GM21390 (cell line): ENCODE measurements around the gene SGSM2.
A peak's percentile ranks its signal among the peaks of the same experiment; 100 is the strongest.

Experiments used
- ATAC-seq: cut with Tn5 transposase; IDR thresholded peaks from one replicate; pipeline ENCODE4 v1.9.1; 2021; ENCODE audit not compliant: unreplicated experiment

Gene SGSM2

DNA sequence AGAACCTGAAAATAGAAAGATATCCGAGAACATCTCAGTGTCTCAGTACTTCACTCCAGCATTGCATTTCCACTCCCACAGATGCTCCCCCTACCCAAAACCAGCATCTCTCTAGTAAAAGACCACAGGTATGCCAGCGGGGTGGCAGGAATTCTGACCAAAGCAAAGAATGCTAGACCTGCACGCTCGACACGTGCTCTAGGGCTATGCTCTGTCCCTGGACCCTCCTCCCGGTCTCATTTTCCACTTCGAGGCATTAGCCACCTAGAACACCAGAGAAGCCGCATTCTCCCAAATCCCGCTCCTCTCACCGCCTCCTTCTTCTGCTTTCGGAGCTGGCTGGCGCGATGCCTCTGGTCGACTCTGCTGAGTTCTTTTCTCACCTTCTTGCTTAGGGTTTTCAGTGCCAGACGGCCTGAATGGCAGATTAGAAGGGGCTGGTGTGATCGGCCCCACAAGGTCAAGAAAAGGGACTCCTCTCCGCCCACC lies 1.5 kb upstream of the SGSM2 start:
- ATAC-seq, result no peak

DNA sequence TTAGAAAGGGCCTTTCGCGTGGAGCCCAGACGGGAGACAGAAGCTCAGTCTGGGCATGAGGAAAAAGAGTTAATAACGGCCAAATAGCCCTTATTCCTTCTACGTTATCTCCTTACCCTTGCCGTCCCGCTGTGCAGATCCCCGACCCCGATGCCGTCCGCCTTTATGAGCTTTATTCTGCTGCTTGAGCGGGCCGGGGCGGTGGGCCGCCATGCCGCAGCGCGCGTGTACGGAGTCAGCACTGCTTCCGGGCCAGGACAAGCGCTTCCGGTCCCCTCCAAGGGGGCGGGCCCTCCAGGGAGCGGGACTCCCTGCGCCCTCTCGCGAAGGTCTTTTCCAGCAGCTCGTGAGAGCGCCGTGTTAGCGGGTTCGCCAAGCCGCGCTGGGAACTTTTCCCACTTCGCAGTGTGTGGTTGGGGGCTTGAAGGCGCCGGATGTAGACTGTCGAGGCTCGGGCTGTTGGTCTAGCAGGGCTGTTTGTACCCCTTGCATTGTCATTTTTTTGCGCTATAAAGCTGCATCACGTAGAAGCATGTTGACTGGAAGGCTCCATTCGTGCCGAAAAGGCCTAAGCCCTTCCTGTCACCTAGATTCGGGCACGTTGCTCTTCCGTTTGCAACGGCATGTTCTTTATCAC lies 968 bp upstream of the SGSM2 start, which contains the start of gene TSR1:
Gene TSR1, minus strand, starts transcription at position 243 of the 637 bp plus-strand sequence. Its CDS starts 30 bp downstream, at position 213.
- ATAC-seq, result peak; percentile 86

DNA sequence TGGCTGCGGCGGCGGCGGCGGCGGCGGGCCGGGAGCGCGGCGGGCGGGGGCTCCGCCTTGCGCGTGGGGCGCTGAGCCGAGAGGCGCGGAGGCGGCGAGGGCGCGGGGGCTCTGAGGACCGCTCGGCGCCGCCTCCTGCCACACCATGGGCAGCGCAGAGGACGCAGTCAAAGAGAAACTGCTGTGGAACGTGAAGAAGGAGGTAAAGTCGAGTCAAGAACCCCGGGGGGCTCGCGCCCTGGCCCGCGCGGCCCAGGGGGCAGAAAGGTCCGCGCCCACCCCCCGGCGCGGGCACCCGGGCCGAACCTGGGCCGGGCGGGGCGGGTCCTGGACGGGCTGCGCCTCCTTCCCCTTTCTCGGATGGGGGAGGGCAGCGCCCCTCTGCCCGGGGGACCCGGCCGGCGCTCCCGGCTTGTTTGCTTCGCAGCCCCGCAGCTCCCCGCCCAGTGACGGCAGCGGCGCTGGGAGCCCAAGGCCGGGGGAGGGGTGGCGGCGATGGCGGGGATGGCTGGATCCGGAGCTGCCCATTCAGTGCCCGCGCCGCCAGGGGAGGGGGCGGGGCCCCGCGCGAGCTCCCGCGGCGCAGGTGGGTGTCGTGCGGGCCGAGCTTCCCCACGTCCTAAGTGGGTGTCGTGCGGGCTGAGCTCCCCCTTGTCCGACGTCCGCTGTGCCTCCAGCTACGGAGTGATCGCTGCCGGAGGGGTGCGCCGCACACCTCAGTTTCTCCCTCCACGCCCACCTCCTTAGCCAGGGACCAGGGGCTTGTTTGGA lies 428 bp downstream of the SGSM2 start:
- no peak for ATAC-seq

DNA sequence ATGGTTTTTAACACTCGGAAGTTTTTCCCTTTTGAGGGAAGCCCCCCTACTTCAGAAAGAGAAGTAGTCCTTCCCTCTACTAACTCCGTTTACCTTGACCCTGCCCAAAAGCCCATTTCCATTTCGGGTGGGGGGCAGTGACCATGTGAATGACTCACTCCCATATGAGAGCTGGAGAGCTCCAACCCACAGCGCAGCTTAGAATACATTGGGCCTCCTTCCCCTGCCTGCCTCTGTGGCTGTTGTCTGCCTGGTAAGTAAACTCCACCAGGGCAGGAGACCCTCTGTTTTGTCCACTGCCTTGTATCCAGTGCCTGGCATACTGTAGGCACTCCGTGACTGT lies 985 bp downstream of the SGSM2 start:
- ATAC-seq, result no peak

DNA sequence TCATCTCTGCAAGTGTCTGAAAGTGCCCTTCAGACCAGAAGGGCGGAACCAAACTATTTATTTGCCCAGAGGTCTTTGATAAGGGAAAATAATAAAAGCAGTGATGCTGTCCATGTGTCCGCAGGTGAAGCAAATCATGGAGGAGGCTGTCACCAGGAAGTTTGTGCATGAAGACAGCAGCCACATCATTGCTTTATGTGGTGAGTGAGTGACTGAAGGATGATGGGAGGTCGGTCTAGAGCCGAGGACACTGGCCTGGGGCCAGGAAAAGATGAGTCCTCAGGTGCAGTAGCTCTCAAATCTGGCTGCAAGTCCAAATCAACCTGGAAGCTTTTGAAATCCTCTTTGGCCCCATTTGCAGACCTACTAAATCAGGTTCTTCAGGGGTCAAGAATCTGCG lies 6.1 kb downstream of the SGSM2 start:
- ATAC-seq, result no peak

DNA sequence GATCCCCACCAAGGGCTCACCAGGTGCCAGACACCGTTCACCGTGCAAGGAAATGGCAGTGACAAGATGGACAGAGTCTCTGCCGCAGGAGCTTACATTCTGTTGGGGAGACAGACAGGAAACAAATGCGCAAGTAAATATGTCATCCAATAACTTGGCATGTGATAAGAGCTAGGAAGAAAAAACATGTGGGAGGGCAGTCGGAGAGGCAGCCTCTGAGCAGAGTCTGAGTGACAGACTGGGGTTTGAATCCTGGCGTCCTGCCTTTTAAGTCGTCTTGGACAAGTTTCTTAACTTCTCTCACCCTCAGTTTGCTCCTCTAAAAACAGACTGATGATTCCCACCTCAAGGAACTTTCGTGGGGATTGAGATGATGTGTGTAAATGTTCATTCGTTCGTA lies 7.2 kb downstream of the SGSM2 start:
- ATAC-seq, result no peak

DNA sequence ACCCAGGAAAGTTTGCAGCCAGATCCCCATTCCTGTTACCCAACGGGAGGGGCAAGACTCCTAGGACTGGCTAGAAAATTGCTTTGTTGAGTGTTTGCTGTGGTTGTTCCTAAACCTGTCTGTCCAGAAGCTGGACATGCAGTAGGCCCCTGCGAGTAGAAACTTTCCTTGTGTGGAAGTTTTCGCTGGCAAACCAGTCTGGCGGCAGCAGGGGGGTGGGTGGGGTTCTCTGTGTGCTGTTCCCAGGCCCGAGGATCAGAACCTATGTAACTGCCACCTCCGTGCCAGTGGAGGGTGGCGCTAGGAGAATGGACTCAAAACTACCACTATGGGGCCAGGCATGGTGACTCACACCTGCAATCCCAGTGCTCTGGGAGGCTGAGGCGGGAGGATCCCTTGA lies 9.2 kb downstream of the SGSM2 start:
- ATAC-seq, result no peak

DNA sequence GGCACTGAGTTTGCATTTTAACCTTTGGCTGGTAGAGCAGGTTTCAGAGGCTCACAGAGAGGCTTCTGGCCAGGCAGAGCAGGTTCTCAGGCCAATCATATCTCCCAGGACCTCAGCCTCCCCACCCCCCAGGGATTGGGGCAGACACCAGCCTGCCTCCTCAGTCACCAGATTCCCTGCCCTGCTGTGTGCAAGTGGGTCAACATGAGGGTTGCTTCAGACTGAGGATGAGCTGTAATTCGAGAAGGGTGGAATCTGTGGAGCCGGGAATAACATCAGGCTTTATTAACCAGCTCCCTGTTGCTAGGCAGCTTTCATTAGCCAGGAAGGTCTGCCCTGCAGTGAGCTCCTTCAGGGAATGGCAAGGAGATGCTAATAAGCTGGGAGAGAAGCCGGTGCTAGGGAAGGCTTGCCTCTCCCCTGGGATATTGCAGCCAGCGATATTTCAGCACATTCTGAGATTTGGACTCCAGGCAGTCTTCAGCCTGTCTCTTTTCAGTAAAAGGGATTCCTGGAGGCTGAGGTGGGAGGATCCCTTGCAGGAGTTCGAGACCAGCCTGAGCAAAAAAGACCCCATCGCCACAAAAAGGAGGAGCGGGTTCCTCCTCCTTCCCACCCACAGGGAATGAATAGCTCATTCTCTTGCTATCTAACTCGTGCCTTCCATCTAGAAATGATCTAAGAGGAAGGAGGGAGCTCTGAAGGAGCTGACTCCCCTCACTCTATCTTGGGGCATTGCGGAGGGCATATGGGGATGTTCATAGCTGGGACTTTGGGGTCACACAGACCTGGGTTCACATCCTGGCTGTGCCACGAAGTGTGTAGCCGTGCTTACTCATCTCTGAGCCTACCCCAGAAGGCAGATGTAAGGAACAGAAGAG lies 10.7 kb downstream of the SGSM2 start:
- ATAC-seq, result no peak

DNA sequence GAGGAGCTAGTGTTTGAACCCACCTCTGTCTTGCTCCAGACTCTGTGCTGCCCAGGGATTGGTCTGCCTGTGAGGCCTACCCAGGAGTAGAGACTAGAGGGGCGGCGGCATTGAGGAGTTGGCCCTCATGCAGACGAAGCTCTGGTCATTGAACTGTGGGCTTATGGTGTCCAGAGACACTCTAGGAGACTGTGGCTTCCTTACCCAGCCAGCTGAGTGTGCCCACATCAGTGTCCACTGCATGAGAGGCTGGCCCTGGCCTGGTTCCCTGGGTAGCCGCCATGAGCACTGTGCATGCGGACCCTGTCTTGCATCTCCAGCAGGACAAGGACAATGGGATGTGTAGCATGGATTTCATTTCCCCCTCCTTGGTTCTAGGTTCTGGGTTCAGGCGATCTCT lies 14.0 kb downstream of the SGSM2 start:
- no peak for ATAC-seq

DNA sequence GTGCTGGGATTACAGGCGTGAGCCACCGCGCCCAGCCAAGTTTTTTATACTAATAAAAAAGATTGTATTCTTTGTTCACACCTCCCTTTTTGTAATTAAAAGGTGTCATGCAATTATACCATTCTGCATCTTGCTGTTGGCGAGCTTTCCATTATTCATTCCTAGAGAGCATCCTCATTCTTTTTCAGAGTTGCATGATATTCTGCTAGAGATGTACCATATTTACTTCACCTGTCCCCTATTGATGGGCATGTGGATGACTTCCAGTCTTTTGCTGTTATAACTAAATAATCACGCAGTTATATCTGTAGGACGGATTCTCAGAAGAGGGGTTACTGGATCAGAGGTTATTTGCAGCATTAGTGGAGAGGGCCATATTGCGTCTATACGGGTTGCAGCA lies 17.0 kb downstream of the SGSM2 start:
- ATAC-seq, result no peak

DNA sequence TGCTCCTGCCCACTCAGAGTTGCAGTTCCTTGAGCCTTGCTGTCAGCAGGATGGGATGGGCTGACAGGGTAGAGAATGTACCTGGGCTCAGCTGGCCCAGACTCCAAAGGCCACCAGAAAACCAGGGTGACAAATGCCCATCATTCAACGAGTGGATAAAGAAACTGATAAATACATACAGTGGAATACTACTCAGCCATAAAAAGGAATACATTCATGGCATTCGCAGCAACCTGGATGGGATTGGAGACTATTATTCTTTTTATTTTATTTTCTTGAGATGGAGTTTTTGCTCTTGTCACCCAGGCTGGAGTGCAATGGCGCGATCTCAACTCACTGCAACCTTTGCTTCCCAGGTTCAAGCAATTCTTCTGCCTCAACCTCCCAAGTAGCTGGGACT lies 19.9 kb downstream of the SGSM2 start:
- no peak for ATAC-seq

DNA sequence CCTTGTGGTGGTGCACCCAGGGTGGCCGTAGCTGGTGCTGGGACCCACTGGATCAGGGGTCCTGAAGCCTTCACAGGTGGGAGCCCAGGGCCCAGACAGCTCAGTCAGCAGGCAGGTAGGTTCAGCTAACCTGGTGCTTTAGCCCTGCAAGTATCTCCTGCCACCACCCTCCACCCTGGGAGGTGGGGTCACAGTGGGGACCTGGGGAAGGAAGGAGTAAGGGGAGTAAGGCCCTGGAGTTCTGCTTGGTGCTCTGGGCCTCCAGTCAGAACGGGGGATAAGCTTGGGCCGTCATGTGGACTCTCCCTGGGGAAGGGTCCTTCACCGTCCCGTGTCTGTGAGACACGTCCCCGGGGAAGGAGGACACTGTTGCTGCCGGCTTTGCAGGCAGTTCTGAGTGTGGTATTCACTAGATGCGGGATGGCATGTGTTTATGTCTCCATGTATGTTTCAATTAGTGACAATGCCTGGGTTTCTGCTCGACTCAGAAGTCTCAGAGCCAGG lies 20.7 kb downstream of the SGSM2 start:
- no peak for ATAC-seq

DNA sequence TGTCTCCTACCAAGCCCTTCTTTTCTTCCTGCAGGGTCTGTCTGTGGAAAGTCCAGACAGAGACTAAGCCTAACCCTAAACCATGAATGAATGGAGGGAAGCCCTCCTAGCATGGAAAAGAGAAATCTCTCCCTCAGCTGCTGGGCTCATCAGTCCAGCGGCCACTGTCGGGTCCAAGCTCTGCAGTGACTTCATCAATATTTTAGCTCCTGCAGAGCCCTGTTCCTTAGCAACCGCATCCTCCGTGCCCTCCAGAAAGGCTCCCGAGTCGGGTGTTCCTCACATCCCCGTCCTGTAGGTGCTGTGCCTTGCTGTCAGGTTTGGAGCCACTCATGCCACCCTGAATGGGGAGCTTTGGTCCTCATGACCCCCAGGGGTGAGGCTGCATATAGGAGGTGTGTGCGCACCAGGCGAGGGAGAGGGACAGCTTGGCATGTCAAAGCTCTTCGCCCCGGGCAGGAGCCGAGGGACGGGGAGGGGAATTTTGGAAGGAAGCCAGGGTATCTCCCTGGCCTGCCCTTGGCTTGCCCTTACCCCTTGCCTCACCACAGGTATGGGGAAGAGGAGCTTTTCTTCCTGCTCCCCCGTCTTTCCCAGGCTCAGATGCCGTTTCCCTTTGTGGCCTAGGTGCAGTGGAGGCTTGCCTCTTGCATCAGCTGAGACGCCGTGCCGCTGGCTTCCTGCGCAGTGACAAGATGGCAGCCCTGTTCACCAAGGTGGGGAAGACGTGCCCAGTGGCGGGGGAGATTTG lies 23.9 kb downstream of the SGSM2 start:
- no peak for ATAC-seq

DNA sequence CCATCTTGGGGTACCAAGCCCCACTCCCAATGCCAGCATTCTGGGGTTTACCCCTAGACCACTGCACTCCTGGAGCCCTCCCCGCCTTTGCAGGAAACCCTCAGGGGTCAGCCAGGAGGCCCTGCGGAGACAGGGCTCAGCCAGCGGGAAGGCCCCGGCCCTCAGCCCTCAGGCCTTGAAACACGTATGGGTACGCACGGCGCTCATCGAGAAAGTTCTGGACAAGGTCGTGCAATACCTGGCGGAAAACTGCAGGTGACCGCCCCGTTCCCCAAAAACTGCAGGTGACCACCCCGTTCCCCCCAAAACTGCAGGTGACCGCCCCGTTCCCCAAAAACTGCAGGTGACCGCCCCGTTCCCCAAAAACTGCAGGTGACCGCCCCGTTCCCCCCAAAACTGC lies 24.7 kb downstream of the SGSM2 start:
- ATAC-seq, result no peak

DNA sequence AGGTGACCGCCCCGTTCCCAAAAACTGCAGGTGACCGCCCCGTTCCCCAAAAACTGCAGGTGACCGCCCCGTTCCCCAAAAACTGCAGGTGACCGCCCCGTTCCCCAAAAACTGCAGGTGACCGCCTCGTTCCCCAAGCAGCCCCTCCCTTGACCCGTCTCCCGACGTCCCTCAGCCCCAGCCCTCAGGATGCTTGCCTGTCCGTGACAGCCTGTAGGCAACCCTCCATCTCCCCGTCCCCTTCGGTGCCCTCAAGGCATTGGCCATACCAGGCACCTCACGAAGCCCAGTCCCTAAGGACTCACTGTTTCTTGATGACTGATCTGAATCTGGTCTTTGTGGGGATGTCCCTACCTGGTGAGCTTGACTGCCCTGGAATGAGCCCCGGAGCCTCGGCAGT lies 25.1 kb downstream of the SGSM2 start:
- no peak for ATAC-seq

DNA sequence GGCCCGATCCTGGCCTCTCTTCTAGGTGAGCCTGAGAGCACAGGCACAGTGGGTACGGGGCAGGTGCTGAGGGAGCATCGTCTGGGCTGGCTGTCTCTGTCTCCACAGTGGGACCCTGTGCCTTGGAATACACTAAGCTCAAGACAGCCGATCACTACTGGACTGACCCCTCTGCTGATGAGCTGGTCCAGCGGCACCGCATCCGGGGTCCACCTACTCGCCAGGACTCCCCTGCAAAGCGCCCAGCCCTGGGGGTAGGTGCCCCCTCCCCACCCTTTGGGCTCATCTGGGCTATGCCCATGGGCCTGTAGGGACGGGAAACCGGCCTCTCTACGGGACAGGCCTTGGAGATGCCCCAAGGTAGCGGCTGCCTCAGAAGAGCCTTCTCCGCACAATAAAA lies 25.6 kb downstream of the SGSM2 start:
- no peak for ATAC-seq

DNA sequence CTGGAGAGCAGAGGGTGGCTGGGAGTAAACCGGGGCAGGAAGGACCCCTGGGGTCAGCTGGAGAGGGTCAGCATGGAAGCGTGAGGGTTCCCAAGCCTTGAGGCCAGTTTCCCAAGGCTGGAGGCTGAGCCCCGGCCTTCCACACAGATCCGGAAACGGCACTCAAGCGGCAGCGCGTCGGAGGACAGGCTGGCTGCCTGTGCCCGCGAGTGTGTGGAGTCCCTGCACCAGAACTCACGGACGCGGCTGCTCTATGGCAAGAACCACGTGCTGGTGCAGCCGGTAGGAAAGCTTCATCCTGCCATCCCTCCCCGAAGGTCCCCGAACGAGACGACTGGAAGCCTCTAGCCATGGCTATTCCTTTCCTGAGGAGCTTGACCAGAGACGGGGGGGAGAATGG lies 26.0 kb downstream of the SGSM2 start:
- no peak for ATAC-seq

DNA sequence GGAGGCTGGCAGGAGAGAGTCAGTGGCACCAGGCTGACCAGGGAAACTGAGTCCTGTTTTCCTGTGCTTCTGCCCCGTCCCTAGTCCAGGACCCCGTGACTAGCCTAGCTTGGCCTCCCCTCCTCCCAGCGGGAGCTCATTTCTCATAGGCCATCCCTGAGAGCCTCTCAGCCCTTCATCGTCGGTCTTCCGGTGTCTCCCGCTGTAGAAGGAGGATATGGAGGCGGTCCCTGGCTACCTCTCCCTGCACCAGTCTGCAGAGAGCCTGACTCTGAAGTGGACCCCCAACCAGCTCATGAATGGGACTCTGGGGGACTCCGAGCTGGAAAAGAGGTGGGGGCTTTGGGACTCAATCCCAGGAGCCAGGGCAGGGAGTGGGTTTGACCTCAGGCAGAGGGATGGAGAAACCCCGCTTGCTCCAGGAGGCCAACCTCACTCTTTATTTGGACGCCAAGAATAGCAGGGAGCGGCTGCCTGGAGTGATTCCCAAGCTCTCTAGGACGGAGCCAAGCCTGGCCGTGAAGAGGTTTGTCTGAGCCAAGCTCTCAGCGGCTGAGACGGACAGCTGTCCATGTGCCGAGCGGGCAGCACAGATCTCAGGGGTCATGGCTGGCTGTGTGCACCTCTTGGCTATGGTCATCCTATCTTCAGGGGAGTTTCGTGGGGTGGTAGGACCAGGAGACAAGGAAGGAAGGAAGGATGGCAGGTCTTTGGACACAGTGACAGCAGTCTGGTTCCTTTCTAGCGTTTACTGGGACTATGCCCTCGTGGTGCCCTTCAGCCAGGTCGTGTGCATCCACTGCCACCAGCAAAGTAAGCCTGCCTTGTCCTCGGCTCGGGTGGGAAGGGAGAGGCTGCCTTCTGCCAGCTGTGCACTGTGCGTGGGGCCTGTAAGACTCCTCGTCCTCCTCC lies 26.8 kb downstream of the SGSM2 start:
- no peak for ATAC-seq

DNA sequence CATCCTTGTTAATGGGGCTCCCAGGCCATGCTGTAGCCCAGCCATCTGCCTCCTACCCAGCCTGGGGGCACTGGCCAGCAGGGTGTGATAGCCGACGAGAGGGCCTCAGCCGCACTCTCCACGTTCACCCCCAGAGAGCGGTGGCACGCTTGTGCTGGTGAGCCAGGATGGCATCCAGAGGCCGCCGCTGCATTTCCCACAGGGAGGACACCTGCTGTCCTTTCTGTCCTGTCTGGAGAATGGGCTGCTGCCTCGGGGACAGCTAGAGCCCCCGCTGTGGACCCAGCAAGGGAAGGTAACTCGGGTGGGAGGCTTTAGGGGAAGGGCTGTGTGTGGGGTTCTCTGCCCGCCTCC lies 27.4 kb downstream of the SGSM2 start:
- no peak for ATAC-seq

DNA sequence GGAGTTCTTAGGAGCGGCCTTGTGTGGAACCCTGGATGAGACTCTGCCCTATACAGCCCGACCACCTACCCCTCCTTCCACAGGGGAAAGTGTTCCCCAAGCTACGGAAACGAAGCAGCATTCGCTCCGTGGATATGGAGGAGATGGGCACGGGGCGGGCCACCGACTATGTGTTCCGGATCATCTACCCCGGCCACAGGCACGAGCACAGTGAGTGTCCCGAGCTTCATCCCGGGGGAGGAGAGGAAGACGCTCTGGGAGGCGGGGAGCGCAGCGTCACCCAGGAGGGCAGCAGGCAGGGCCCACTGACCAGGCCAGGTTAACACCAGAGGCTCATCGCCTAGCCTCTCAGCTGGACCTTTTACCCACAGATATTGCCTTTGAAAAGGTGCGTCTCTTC lies 27.8 kb downstream of the SGSM2 start:
- no peak for ATAC-seq
